Stimulated activated CD8-positive, alpha-beta memory T cell treated with anti-CD3 and anti-CD28 coated beads, Interleukin-2, amount 100 ng/mL, for 48 hours (primary cell): Measurements from ENCODE around the gene SRC.

Experiments used
- DNase-seq, 2 donors: peaks; one replicate each; pipeline ENCODE4 v3.0.0-alpha.2; 2020; ENCODE audit warnings: low read depth in 2 of 2

Gene SRC

DNA sequence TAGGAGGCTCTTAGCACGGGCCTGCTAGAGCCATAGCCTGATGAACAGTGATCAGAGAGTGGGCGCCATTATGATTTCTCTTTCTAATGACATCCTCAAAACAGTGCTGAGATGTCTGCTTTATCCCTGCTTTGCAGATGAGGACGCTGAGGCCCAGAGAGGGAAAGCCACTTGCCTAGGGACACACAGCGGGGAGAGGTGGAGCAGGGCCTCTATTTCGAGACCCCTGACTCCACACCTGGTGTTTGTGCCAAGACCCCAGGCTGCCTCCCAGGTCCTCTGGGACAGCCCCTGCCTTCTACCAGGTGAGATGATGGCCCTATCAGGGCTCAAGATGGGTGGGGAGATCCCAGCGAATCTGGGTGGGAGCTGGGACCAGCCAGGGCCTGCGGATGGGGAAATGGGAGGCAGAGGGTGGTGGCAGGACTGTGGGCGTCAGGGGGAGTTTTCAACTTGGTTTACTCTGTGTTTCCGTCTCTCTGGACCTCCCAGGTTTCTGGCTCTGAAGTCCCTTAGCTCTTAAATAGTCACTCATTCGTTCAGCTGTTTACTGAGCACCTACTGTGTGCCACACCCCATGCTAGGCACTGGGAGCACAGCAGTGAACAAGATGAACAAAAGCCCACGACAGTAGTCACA lies 36.7 kb downstream of the SRC start:
- DNase-seq: no peak

DNA sequence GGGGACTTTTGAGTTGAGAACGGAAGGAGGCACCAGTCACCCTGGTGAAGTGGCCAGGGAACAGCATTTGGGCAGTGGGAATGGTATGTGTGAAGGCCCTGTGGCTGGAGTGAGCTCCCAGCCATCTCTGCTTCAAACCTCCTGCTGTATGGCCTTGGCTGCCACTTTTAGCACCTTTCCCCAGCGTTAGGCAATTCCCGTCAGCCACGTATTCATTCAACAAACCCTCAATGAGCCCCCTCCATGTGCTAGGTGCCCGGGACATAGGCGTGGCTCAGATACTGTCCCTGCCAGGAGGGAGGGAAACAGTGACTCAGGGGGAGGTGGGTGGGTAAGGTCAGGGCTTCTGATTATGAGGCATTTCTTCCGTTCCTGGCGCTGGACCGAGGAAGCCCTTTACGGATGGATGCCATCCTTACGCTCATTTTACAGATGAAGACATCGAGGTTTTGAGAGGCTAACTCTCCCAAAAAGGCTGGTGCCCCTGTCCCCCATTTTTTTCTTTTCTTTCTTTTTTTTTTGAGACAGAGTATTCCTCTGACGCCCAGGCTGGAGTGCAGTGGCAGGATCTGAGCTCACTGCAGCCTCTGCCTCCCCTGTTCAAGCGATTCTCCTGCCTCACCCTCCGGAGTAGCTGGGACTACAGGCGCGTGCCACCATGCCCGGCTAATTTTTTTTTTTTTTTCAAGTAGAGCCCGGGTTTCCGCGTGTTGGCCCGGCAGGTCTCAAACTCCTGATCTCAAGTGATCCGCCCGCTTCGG lies 37.5 kb downstream of the SRC start:
- no peak for DNase-seq

DNA sequence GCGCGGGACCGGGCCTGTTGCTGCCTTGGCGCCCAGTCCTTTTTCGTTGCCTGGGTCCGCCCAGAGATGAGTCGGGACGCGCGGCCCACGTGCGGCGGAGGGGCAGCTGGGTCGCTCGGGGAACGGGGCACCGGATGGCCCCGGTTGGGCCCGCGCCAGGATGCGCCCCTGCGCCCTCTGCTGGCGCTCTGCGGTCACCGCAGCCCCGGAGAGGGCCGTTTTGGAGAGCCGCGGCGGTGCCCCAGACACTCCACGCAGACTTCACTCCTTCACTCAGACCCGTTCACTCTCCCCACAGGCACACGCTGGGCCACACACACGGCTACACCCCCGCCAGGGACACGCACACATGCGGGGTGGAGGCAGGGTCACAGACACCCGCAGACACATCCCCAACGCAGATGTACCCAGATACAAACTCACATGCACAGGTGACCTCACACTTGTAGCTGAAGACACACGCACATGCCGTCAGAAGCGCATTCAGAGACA lies 38.8 kb downstream of the SRC start:
- peak; percentile 66 to 70 for DNase-seq

DNA sequence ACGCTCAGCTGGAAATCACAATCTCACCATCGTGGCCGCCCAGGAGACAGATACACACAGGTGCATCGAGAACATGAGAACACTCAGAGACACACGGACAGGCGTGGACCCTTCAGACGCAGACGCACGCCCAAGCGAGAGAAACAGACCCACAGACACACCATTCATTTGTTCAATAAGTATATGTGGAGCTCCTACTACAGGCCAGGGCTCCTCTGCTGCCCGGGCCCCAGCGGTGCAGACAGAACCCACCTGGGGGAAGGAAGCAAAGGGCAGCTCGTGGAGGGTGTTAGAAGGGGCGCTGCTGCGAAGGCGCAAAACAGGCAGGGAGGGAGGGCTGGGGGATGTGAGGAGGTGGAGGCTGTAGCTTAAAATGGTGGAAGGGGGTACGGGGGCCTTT lies 39.2 kb downstream of the SRC start:
- DNase-seq: no peak

DNA sequence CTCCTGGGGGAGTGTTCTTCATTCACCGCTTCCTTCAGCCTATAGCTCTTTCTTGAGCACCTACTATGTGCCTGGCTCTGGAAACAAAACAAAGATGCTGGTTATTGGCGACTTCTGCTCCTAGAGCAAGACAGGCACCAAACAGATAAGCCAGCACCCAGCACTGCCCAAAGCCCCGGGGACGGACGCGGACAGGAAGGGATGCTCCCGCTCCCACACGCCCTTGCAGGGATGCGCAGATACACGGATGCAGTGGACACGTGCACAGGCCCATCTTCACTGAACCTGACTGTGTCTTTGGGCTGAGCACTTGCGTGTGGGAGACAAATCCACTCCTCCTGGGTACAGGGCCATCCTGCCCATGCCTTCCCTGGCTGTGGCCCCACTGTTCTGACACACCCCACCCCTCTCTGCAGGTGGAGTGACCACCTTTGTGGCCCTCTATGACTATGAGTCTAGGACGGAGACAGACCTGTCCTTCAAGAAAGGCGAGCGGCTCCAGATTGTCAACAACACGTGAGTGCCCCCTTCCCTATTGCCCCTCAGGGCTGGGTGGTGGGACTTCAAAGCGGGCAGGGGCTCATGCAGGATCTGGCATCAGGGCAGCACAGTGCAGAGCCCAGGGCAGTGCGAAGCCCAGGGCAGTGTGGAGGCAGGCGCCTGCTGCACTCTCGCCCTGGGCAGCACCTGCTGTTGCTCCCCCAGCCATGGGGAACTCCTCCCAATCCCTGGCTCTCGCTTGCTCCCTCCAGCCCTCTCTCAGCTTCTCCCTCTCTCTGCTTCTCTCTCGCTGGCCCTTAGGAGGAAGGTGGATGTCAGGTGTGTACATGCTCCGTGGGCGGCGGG lies 39.9 kb downstream of the SRC start:
- no peak for DNase-seq

DNA sequence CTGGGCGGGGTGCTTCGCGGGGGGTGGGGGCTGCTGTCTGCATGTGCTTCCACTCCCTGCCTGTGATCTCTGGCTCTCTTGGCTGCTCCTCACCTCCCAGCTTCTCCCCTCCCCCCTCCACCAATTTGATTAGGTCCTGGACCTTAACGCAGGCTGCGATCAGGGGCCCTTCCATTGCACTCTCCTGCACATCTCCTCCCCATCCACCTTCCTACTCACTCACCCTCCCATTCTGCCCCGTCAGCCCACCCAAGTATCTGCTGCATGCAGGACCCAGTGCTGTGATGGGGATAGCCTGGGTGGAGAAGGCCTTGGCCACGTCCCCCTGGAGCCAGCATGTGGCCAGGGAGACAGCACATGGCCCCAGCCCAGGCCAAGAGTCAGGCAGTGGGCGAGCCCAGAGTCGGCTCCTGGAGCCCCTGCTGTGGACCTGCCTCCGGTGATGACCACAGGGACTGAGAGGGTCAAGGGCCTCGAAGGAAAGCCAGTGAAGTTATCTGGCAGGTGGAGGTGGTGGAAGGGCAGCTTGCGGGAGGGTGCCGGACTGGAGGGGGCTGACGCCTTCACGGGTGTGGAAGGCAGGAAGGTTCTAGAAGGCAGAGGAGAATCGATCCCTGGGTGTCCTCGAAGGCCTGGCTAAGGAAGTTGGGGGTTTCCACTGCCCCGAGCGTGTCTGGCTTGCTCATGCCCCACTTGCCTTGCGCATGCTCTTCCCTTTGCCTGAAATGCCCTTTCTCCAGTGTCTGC lies 40.7 kb downstream of the SRC start:
- DNase-seq: no peak

DNA sequence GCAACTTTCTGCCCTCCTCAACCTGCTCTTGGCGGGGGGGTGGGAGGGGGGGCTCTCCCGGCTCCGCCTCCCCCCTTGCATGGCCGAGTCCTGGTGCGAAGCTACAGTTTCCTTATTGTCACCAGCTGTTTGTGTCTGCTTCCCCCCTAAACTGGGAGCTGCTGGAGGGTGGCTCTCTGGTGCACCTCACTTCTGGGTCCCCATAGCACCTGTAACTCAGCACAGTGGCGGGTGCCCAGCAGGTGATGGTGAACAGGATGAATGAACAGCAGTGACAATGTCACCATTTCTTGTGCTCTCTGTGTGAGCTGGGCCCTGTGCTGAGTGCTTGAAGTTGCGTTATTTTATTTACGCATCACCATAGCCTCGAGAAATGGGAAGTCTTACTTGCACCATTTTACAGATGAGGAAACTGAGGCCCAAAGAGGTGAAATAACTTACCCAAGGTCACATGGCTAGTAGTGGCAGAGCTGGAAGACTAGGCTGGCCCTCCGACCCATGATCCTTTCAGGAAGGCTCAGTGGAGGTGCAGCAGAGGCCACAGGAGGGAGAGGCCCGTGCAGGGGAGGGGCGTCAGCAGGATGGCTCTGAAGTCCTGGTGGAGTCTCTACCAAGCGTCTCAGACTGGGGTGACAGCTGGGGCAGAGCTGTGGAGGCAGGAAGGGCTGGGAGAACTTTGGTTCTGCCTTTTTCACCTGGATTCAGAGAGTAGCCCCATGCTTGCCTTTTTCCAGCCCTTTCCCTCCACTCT lies 41.8 kb downstream of the SRC start:
- no peak for DNase-seq

DNA sequence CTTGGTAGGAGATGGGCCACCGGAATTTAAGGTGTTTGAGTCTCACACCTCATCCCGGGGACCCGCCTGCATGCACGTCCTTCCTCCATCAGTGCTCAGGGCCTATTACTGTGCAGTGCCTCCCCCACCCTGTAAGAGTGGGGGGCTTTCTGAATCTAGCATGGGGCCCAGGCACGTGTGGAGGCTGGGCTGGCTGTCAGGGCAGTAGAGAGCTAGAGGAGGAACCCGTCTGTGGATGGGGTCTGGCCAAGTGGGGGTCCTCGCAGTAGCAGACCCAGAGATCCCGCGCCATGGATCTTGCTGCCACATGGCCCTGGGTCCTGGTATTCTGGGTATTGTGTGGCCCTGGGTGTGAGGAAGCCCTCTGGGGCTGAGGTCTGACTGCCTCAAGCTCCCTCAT lies 42.9 kb downstream of the SRC start:
- DNase-seq: no peak

DNA sequence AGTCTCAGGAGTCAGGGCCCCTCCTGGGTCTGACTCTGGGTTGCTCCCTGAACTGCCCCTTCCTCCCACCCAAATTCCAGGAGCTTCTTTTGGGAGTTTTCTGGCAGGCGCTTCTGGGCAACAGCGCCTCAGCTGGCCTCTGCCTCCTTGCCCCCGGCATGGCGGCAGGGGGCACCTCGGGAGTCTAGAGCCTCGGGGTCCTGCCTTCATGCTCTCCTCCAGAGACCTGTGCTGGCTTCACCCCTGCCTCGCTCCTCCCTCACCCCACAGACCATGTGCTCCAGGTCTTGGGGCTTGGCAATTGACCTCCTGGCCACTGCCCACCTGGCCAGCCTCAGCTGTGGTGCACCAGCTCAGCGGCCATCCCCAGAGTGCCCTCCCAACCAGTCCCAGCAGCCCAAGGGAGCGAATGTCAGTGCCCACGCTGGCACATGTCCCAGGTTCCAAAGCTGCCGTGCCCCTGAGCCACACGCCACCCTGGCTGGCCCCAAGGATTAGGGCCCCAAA lies 43.4 kb downstream of the SRC start:
- DNase-seq: no peak

DNA sequence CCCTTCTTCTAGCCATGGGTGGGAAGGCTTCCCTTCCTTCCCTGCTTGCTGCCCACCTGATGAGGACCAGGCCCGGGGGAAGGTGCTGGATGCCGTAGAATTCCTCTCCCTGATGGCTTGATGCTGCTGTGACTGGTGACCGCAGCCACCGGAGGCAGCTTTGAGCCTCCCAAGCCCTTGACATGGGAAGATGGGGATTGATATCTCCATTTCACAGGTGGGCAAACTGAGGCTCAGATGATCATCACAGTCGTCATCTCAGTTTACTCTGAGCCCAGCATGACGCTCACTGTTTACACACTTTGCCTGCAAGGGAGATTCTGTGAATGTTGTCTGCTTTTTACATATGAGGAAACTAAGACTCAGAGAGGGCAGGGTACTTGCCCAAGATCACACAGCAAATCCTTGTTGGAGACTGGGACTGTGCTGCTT lies 43.9 kb downstream of the SRC start:
- DNase-seq: no peak

DNA sequence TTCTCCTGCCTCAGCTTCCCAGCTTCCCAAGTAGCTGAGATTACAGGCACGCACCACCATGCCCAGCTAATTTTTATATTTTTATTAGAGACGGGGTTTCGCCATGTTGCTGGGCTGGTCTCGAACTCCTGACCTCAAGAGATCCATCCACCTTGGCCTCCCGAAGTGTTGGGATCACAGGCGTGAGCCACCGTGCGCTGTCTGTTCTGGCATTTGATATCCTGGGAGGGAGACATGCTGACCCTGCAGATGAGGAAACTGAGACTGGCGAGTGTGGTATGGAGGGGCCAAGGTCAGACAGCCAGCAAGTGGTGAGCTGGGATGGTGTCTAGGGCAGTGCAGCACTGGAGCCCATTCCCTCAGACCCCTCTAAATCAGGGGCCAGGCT lies 44.6 kb downstream of the SRC start:
- no peak for DNase-seq

DNA sequence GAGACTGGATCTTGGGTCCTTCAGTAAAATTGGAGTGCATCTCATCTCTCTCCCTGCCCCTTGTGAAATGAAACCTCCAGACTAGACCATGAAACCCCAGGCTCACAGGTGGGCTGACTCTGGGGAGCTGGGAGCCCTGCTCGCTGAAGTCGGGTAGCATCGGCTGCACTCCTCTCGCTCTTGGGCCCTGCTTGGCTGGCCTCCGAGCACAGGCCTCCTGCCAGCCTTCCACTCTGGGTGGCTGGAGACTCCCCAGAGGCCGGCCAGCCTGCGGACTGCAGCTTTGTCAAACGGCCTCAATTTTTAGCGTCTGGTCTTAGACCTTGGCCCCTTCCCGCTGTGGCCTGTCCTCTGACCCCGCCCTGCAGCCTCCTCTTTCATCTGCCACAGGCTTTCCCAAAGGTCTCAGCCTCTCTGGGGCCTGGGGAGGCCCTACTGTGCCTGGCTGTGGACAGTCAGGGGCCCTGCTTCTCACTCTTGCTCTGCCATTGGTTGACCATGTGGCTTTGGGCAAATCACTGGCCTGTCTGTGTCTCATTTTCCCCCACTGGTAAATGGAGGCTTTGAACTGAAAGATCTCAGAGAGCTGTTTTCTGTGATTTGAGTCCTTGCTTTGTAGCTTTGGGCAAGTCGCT lies 45.1 kb downstream of the SRC start:
- DNase-seq: no peak

DNA sequence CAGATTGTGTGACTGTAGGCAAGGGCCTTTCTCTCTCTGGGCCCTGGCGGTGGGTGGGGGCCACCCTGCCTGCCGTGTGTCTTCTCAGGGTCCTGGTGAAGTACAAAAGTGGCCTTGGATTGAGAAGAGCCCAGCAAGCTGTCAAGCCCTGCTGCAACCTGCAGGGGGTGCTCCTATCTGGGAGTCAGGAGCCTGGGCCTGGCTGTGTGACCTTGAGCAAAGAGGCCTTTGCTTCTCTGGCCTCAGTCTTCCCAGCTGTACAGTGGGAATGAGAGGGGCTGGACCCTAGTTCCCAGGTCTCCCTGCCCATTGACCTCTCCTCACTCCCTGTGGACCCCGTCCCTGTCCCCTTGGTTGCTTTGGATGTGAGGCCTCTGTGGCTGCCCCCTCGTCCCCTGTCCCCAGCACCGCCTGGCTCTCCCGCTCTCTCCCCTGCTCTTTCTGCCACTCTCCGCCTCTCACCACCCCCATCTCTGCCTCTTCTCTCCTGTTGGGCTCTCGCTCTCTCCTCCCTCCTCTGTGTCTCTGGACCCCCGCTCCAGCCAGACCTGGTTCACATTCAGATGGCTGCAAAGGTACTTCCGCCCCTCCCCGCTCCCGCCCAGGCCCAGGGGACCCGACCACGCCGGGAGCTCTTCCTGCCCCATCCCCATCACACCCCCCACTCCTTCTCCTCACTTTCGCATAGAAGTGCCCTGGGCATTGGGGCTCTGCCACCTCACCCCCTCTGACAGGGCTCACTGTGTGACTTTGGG lies 46.7 kb downstream of the SRC start:
- no peak for DNase-seq

DNA sequence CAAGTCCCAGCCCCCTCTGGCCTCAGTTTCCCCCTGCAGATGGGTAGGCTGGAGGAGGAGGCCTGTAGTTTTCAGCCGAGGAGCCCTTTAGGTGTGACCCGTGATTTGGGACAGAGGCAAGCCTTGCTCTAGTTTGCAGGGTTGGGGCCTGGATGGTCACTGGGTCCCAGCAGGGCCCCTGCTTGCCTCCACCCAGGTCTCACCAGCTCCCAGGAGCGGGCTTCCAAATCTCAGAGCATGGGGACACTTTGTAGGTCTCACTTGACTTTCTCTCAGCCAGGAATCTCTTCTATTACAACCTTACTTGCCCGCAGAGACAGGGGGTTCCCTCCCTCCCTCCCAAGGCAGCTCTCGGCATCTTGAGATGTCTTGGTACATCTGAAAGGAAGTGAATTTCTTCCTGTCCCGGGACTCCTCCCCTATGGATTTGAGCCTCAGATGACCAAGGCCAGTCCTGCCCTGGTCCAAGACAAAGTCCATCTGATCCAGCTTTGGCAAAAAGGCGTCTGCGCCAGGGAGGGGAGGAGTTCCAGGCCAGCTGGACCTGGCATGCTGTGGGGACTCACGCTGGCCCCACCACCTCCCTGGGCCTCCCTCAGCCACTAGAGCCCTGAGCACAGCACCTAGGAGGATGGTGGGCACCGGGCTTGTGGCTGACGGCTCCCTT lies 47.4 kb downstream of the SRC start:
- no peak for DNase-seq

DNA sequence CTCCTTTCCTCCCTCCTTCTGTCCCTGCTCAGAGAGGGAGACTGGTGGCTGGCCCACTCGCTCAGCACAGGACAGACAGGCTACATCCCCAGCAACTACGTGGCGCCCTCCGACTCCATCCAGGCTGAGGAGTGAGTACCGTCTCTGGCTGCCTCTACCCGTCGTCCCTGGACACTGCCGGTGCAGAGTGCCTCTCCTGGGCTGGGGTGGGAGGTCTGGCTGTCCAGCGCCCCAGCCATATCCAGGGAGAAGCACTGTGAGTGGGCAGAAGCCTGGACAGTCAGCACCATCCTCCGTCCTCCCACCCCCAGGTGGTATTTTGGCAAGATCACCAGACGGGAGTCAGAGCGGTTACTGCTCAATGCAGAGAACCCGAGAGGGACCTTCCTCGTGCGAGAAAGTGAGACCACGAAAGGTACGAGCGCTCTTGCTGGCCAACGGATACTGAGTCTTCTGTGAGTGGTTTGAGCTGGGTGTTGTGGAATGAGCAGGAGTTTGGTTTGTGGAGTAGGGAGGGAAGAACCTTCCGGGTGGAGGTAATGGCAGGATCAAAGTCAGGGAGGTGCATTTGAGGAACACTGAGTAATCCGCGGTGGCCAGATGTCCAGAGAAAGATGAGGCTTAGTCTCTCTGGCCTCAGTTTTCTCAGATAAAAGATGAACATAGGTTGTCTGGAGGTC lies 48.1 kb downstream of the SRC start:
- DNase-seq: no peak

DNA sequence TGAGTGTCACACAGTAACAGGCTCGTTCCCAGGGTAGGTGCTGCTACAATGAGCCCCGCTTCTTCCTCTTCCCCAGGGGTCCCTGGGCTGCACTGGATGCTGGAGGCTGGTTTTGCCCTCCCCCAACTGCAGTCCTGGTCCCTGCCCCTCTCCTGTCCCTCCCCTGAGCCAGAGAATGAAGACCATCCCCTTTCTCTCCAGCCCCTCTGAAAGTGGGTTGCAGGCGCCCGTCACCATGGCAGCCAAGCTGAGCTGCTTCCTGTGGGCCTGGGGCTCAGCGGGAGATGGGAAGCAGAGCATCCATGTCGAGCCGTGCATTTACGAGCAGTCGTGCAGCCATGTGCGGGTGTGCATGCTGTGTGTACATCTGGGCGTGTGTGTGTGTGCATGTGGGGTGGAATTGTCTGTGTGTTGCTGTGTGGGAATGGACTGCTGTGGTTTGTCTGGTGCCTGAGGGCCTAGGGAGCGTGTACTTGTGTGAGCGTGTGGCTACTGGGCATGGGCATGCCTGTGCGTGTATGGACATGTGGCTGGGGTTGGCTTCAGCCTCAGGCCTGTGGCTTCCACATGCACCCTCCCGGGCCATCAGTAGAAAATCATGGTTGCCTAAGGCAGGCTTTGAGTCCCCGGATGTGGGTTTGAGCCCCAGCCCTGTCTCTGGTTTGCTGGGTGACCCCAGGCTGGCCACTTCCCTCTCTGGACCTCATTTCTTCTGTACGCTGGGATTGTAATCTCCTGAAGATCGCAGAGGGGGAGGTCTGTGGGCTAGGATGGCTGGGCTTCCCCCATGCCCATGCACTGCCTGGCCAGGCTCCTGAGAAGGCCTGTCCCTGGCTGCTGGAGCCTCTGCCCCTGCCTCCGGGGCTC lies 48.8 kb downstream of the SRC start:
- no peak for DNase-seq

DNA sequence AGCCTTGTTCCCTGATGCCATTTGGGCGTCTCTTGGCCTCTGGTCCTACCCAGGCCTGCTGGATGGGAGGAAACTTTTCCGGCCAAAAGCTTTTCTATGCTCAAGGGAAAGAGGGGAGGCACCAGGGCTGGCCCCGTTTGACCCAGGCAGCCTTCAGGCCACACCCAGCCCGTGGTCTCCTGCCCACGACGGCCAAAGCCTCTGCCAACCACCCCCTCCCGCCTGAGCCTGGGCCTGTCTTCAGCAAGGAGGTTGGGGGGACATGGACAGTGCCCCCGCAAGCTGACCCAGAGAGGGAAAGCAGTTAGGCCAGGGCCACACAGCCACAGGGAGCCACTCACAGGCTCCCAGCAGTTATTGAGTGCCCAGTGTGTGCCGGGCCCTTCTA lies 49.5 kb downstream of the SRC start:
- no peak for DNase-seq
